Measurements from ENCODE around the gene CHD1L.

DNA sequence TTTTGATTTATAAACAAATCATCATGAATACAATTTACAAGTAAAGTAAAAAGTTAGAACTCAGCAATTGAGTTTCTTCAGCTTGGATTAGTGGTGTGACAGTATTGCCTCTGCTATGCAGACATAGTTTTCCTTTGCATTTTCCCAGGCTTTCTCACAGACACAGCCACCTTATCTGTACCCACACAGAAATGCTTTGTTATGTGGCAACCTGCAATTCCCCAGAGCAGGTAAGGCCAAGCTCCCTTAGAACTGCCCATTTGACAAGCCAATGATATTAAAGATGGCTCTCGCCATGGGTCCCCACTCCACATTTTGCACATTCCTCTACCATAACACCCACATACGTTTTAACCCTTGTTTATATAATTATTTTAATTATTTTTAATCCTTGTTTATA is 31.5 kb upstream of the CHD1L start:
- TF ChIP-seq POLR2A (IDR thresholded peaks at IDR 0.05), result no peak
- TF ChIP-seq, protein P1, sequence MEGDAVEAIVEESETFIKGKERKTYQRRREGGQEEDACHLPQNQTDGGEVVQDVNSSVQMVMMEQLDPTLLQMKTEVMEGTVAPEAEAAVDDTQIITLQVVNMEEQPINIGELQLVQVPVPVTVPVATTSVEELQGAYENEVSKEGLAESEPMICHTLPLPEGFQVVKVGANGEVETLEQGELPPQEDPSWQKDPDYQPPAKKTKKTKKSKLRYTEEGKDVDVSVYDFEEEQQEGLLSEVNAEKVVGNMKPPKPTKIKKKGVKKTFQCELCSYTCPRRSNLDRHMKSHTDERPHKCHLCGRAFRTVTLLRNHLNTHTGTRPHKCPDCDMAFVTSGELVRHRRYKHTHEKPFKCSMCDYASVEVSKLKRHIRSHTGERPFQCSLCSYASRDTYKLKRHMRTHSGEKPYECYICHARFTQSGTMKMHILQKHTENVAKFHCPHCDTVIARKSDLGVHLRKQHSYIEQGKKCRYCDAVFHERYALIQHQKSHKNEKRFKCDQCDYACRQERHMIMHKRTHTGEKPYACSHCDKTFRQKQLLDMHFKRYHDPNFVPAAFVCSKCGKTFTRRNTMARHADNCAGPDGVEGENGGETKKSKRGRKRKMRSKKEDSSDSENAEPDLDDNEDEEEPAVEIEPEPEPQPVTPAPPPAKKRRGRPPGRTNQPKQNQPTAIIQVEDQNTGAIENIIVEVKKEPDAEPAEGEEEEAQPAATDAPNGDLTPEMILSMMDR (IDR thresholded peaks at IDR 0.05), result no peak
